A549 (cell line): ENCODE data around the gene MEOX1. TPM values are rescaled to one million over a fixed set of nuclear protein-coding genes. Genes with fewer than 3 reads are reported as not detected.

Experiments used
- ATAC-seq, 2 experiments: fragments of 200-7000 bp in 1 of 2; fragments of >200 bp in 1 of 2; cut with Nextera tagmentation in 1 of 2; cut with Tn5 transposase in 1 of 2; 3 replicates each; pipeline versions ENCODE4 v1.8.0 to v1.9.1; 2018 to 2020; ENCODE audit warnings: mild to moderate bottlenecking in 1 of 2, moderate library complexity in 1 of 2
- CTCF ChIA-PET: fragments of 300-600 bp; sonication (Branson Sonifier 250); formaldehyde crosslinking; extraction: SDS; loops from one replicate; lab custom pipeline; 2021; ENCODE audit warnings: antibody characterized with exemption, inconsistent platforms; lab: Yijun Ruan, JAX
- POLR2A ChIA-PET: fragments of 350-600 bp; formaldehyde crosslinking; extraction: SDS; loops from one replicate; lab custom pipeline; 2021; ENCODE audit warnings: antibody characterized with exemption, inconsistent platforms; lab: Yijun Ruan, JAX
- DNase-seq, 2 experiments: peaks; one replicate each; pipeline versions ENCODE4 v3.0.0 to v3.0.0-alpha.2; 2011 to 2016; ENCODE audit warnings: low read depth in 1 of 2, low spot score in 1 of 2
- FAIRE-seq: peaks from 2 replicates; lab custom pipeline; 2011; peaks lifted over from hg19 to GRCh38; lab: Jason Lieb, UNC
- H3K27ac ChIP-seq, 2 experiments: fragments of >200 bp; sonication (Bioruptor Twin); formaldehyde crosslinking; 3 replicates each; pipeline ENCODE4 v1.5.1; 2016 to 2017
- H3K4me1 ChIP-seq: fragments of >200 bp; sonication (Bioruptor Twin); formaldehyde crosslinking; 3 replicates; pipeline ENCODE4 v1.6.1; 2016
- H3K4me2 ChIP-seq: fragments of >200 bp; sonication (Bioruptor Twin); formaldehyde crosslinking; 3 replicates; pipeline ENCODE4 v1.6.1; 2016
- H3K4me3 ChIP-seq: fragments of >200 bp; sonication (Bioruptor Twin); formaldehyde crosslinking; 3 replicates; pipeline ENCODE4 v1.5.1; 2016
- H3K9me3 ChIP-seq: fragments of >200 bp; sonication (Bioruptor Twin); formaldehyde crosslinking; 3 replicates; pipeline ENCODE4 v1.6.1; 2016
- ATOH8 ChIP-seq: fragments of 250-450 bp; sonication (Bioruptor Pico); IDR thresholded peaks from 2 replicates; pipeline ENCODE4 v1.5.0; 2020; ENCODE audit warnings: low read depth, mild to moderate bottlenecking, moderate library complexity
- BCL3 ChIP-seq: fragments of >200 bp; sonication (Bioruptor Twin); formaldehyde crosslinking; IDR thresholded peaks from 3 replicates; pipeline ENCODE4 v1.6.1; 2016
- CTCF ChIP-seq: fragments of >200 bp; sonication (Bioruptor Twin); formaldehyde crosslinking; IDR thresholded peaks from 3 replicates; pipeline ENCODE4 v1.5.1; 2016
- EHF ChIP-seq: fragments of 250-450 bp; sonication (Bioruptor Pico); IDR thresholded peaks from 2 replicates; pipeline ENCODE4 v1.5.0; 2020; ENCODE audit warnings: mild to moderate bottlenecking
- GATA3 ChIP-seq: IDR thresholded peaks from 2 replicates; pipeline ENCODE4 v1.6.1; 2012; ENCODE audit warnings: borderline replicate concordance
- HDAC2 ChIP-seq: fragments of 200-600 bp; sonication (generic); IDR thresholded peaks from 2 replicates; pipeline ENCODE4 v1.6.1; 2016
- NPAS2 ChIP-seq: fragments of 250-450 bp; sonication (Bioruptor Pico); IDR thresholded peaks from 2 replicates; pipeline ENCODE4 v1.8.0; 2022; ENCODE audit warnings: mild to moderate bottlenecking, moderate library complexity, borderline replicate concordance
- RCOR1 ChIP-seq: fragments of 150-350 bp; IDR thresholded peaks from 2 replicates; pipeline ENCODE4 v1.6.1; 2014; ENCODE audit warnings: antibody characterized with exemption, low read length, low read depth
- REST ChIP-seq: fragments of 200-600 bp; sonication (generic); IDR thresholded peaks from 2 replicates; pipeline ENCODE4 v1.6.1; 2016; ENCODE audit warnings: antibody characterized with exemption, mild to moderate bottlenecking, moderate library complexity
- USF2 ChIP-seq: fragments of 450-650 bp; IDR thresholded peaks from 2 replicates; pipeline ENCODE4 v1.6.1; 2014; ENCODE audit warnings: antibody characterized with exemption
- WGBS: methylation state at CpG from one replicate; pipeline ENCODE4 v1.1.6; 2017; ENCODE audit errors: missing lambda C conversion rate; 5-methylcytosine and 5-hydroxymethylcytosine counted together
- polyA plus RNA-seq, 4 experiments: library from polyadenylated mRNA; depleted of rRNA in 3 of 4; stranded (reverse); fragments of >200 nt; fragmentation: RNase III in 1 of 4; extraction: RNeasy Plus Mini Kit Qiagen cat#74134 plus additional on column Dnase treatment in 1 of 4; gene quantifications; 2 replicates in 3 of 4; 3 replicates in 1 of 4; pipeline ENCODE4 v1.2.3, GENCODE V29; 2011 to 2017

The MEOX1 gene
- polyA plus RNA-seq, 2 of the 4 experiments (the other 2 are of a cell fraction), result not detected

GRCh38 chr17:43595466-43595865 is 66.3 kb downstream of the MEOX1 start:
- FAIRE-seq, result no peak
- CTCF ChIA-PET, result interaction anchor here (0.6 to 6.4 kb wide), 2 partner anchors 19 to 304 kb away, joined by 3 to 48 read pairs; no protein-coding TSS in a partner anchor

GRCh38 chr17:43591779-43592562 is 69.8 kb downstream of the MEOX1 start:
- ChIA-PET CTCF (interaction anchor here (0.8 to 5.7 kb wide), 9 partner anchors 11 to 169 kb away, joined by 3 to 36 read pairs (median 5); no protein-coding TSS in a partner anchor), POLR2A (no interaction called here)
- no peak for FAIRE-seq
- WGBS, result 80% methylated on average over 28 of the region's 28 CpGs
- no peaks in the 10 kb centered on the region for H3K9me3 ChIP-seq
- DNase-seq, result no peak
- no peak for TF ChIP-seq NPAS2 (CRISPR knock-in tag)
- TF ChIP-seq EHF (CRISPR knock-in tag), result no peak
- no peak for TF ChIP-seq BCL3
- no peak for TF ChIP-seq HDAC2
- TF ChIP-seq REST, result no peak
- TF ChIP-seq RCOR1, result no peak
- TF ChIP-seq CTCF, result no peak
- no peak overlapping the region for H3K4me2 ChIP-seq
- peak; percentile 9 to 30; a peak in 2 of 6 replicates for ATAC-seq
- peak overlapping the region in 1 of 2 experiments; percentile 35; a peak in 1 of 6 replicates for H3K27ac ChIP-seq
- H3K4me1 ChIP-seq, result no peaks in the 10 kb centered on the region
- H3K4me3 ChIP-seq, result no peak overlapping the region

More at GRCh38 chr17:43595466-43595865, 66.3 kb downstream of the MEOX1 start:
- Histone ChIP-seq H3K27ac (no peak overlapping the region), H3K4me3 (no peak overlapping the region), H3K4me2 (no peak overlapping the region), H3K4me1 (peaks cover 11% of the 10 kb centered on the region), H3K9me3 (no peaks in the 10 kb centered on the region)
- no peak for ATAC-seq
- TF ChIP-seq ATOH8 (CRISPR knock-in tag) (no peak), CTCF (no peak), GATA3 (no peak), USF2 (no peak)
- DNase-seq, result no peak
- POLR2A ChIA-PET, result no interaction called here
- WGBS, result 67% methylated on average over 4 of the region's 4 CpGs
